SK-N-MC (cell line): Measurements from ENCODE around the gene ACTN1.
A peak's percentile ranks its signal among the peaks of the same experiment; 100 is the strongest.
"Not testable (repeated sequence)": the region's sequence is repeated elsewhere in the genome, so short reads cannot be mapped to it uniquely, and the experiment has no call there.

Experiments
- DNase-seq: peaks from one replicate; pipeline ENCODE4 v3.0.0-alpha.2; 2011; ENCODE audit warnings: low read depth, low spot score
- H3K27ac ChIP-seq: fragments of 200-600 bp; sonication (generic); 2 replicates; pipeline ENCODE4 v1.5.1; 2016; ENCODE audit warnings: mixed run types
- H3K36me3 ChIP-seq: fragments of 200-600 bp; sonication (generic); 2 replicates; pipeline ENCODE4 v1.6.1; 2017; ENCODE audit warnings: antibody characterized with exemption, low read length, mixed read lengths; ENCODE audit not compliant: insufficient read depth
- H3K4me3 ChIP-seq: fragments of 200-600 bp; sonication (generic); 2 replicates; pipeline ENCODE4 v1.5.1; 2016
- H3K9ac ChIP-seq: fragments of 200-600 bp; sonication (generic); 2 replicates; pipeline ENCODE4 v1.8.0; 2017; ENCODE audit warnings: mixed run types, mixed read lengths; ENCODE audit not compliant: insufficient read length
- H3K9me3 ChIP-seq: fragments of 200-600 bp; sonication (generic); 2 replicates; pipeline ENCODE4 v1.6.1; 2017; ENCODE audit warnings: low read depth, mild to moderate bottlenecking, antibody characterized with exemption, low read length, moderate library complexity, mixed read lengths
- EZH2 ChIP-seq: fragments of 200-600 bp; sonication (generic); IDR thresholded peaks from one replicate; pipeline ENCODE4 v1.6.1; 2017; ENCODE audit warnings: antibody characterized with exemption
- FOXP2 ChIP-seq: optimal IDR thresholded peaks from 2 replicates; pipeline ENCODE3; 2011; ENCODE audit warnings: mild to moderate bottlenecking, moderate library complexity; ENCODE audit not compliant: insufficient read depth; ENCODE audit errors: extremely low read length, control extremely low read depth
- POLR2AphosphoS5 ChIP-seq: IDR thresholded peaks from 2 replicates; pipeline ENCODE4 v1.6.1; 2012; ENCODE audit warnings: mild to moderate bottlenecking, low read depth, low read length, borderline replicate concordance

ACTN1 gene

DNA sequence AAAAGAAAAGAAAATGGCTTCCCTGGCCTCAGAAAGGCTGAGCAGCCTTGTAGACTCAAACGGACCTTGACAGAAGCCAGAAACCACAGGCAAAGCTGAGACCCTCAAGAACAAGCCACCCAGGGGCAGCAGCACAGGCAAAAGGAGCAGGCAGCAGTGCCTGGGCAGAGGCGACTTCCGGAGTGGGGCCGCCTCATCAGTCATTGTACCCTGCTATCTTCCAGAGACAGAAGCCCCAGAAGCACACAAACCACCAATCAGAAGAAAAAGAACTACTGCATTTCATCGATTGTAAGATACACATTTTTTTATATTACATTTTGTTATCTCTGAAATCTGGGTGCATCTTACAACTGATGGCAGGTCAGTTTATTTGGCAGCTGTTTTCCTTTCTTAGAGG lies 128.0 kb downstream of the ACTN1 start:
- TF ChIP-seq FOXP2: no peak
- no peak for TF ChIP-seq POLR2AphosphoS5
- TF ChIP-seq EZH2: no peak
- Histone ChIP-seq H3K9ac (no peak overlapping the region), H3K36me3 (no peaks in the 10 kb centered on the region), H3K4me3 (no peak overlapping the region), H3K9me3 (no peaks in the 10 kb centered on the region), H3K27ac (no peak overlapping the region)
- no peak for DNase-seq

DNA sequence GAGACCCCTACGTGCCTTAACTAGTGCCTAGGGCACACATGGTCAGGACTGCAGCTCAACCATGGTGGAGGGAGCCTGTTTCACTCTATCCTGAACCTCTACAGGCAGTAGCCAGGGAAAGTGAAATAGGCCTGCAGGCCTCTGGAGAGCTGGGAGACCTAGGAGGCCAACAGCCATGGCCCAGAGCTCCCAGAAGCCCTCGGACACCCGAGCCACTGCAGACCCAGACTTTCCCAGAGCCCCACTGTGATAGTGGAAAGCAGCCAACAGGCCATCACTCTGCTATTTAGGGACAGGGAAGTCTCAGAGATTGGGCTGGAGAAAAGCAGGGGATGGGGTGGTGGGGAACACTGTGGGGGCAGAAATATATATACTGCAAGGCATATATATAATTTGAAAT lies 129.7 kb downstream of the ACTN1 start:
- DNase-seq: no peak
- H3K36me3 ChIP-seq: no peaks in the 10 kb centered on the region
- H3K4me3 ChIP-seq: no peak overlapping the region
- H3K27ac ChIP-seq: no peak overlapping the region
- no peaks in the 10 kb centered on the region for H3K9me3 ChIP-seq
- H3K9ac ChIP-seq: no peak overlapping the region
- no peak for TF ChIP-seq FOXP2
- no peak for TF ChIP-seq POLR2AphosphoS5
- TF ChIP-seq EZH2: no peak

DNA sequence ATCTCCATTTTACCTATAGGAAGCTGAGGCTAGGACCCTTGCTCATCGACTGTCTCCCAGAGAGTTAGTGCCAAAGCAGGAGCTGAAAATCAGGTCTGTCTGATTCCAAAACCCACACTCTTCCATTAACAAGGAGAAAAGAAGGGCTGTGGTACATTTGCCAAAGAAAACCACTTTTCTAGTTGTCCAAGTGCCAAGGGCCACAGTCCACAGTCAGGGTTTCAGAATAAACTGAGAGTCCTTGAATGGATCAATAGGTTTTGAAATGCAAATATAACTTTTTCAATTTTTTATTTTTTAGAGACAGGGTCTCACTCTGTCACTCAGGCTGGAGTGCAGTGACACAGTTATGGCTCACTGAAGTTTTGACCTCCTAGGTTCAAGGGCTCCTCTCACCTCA lies 130.8 kb downstream of the ACTN1 start:
- H3K9me3 ChIP-seq: no peaks in the 10 kb centered on the region
- H3K27ac ChIP-seq: no peak overlapping the region
- no peak overlapping the region for H3K4me3 ChIP-seq
- DNase-seq: no peak
- H3K36me3 ChIP-seq: no peaks in the 10 kb centered on the region
- TF ChIP-seq EZH2: no peak
- TF ChIP-seq FOXP2: no peak
- no peak for TF ChIP-seq POLR2AphosphoS5
- no peak overlapping the region for H3K9ac ChIP-seq

DNA sequence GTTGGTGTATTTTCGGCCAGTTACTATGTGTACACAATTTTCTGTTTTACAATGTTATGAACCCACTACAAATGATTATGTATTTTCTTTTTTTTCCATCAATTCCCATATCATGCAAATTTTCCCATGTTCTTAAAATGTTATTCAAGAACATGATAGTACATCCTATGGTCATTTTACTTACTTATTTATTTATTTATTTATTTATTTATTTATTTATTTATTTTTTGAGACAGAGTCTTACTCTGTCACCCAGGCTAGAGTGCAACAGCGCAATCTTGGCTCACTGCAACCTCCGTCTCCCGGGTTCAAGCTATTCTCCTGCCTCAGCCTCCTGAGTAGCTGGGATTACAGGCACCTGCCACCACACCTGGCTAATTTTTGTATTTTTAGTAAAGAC lies 131.5 kb downstream of the ACTN1 start:
- H3K4me3 ChIP-seq, H3K27ac ChIP-seq, H3K9me3 ChIP-seq, H3K9ac ChIP-seq, H3K36me3 ChIP-seq, DNase-seq: not testable (repeated sequence)

DNA sequence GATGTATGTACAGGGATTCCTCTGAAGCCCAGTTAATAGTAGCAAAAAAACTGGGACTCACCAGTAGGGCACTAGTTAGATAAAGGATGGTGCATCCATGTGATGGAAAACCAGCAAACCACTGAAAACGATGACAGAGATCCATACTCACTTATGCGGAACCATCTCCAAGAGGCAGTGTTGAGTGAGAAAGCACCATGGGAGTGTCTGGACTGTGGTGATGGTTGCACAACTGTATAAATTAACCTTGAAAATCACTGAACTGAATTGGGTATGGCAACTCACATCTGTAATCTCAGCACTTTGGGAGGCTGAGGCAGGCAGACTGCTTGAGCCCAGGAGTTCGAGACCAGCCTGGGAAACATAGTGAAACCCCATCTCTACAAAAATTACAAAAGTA lies 132.6 kb downstream of the ACTN1 start:
- no peak overlapping the region for H3K27ac ChIP-seq
- H3K9me3 ChIP-seq: no peaks in the 10 kb centered on the region
- no peak for TF ChIP-seq FOXP2
- no peak for TF ChIP-seq POLR2AphosphoS5
- TF ChIP-seq EZH2: no peak
- H3K36me3 ChIP-seq: no peaks in the 10 kb centered on the region
- DNase-seq: no peak
- H3K4me3 ChIP-seq: no peak overlapping the region
- H3K9ac ChIP-seq: no peak overlapping the region

DNA sequence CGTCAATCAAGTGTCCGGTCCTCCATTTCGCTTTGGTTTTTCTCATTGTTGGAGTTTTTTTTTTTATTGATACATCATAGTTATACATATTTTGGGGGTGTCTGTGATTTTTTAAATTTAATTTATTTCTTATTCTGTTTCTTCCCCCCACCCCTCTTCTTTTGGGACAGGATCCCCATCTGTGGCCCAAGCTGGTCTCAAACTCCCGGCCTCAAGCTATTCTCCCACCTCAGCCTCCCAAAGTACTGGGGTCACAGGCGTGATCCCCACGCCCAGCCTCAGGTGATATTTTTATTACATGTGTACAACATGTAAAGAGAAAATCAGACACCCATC lies 134.9 kb downstream of the ACTN1 start:
- no peak for TF ChIP-seq EZH2
- TF ChIP-seq FOXP2: no peak
- DNase-seq: no peak
- no peaks in the 10 kb centered on the region for H3K36me3 ChIP-seq
- no peak overlapping the region for H3K9ac ChIP-seq
- H3K9me3 ChIP-seq: no peaks in the 10 kb centered on the region
- no peak overlapping the region for H3K4me3 ChIP-seq
- no peak overlapping the region for H3K27ac ChIP-seq

DNA sequence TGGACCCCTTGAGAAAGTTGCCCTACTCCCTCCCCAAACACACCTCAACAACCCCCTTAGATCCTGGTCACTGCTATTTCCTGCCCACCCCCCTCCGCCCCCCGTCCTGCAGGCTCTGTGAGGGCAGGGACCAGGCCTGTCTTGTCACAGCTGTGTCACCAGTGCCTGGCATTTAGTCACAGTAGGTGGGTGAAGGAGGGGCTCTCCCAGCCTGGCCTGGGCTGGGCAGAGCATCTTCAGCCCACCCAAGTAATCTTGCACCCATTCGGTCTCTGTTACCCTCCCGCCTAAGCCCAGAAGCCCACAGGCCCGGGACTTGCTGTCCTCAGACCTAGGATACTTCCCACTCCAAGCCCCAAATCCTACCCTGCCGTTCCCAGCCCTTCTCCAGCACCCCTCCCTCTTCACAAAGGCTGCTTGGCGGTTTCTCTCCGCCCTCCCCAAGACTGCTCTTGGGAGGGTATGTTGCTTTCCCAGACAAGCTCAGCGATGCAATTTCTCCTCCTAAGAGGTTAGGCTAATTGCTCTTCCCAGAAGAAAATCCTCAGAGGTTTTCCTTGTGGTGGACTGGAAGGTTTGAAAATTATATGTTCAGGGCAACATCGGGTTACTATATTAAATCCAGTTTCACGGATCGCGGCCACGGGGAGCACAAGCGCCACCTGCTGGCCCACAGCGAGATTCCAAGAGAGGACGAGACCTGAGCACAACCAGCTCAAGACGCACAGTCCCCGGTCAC lies 135.5 kb downstream of the ACTN1 start:
- peak; percentile 39 for DNase-seq
- no peaks in the 10 kb centered on the region for H3K36me3 ChIP-seq
- no peaks in the 10 kb centered on the region for H3K9me3 ChIP-seq
- no peak overlapping the region for H3K9ac ChIP-seq
- H3K4me3 ChIP-seq: peak overlapping the region; percentile 67
- no peak overlapping the region for H3K27ac ChIP-seq
- TF ChIP-seq EZH2: no peak
- no peak for TF ChIP-seq POLR2AphosphoS5
- TF ChIP-seq FOXP2: no peak

DNA sequence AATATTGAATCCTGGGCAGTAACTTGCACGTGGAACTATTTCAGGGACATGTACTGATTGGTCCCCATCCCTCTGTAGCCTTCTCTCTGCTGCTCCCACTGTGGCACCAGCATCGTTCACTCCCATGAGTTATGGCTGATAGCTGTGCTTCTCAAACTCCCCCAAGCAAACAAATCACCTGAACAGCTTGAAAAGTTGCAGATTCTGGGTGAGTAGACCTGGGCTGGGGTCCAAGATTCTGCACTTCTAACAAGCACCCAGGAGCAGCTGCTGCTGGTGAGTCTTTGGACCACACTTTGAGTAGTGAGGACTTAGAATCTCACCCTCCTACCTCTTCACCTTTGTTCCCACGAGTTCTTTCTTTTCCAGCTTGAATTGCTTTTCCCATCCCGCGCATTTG lies 136.8 kb downstream of the ACTN1 start:
- no peak for DNase-seq
- Histone ChIP-seq H3K36me3 (no peaks in the 10 kb centered on the region), H3K4me3 (no peak overlapping the region), H3K9ac (no peak overlapping the region), H3K9me3 (no peaks in the 10 kb centered on the region), H3K27ac (no peak overlapping the region)
- no peak for TF ChIP-seq FOXP2
- TF ChIP-seq EZH2: no peak
- no peak for TF ChIP-seq POLR2AphosphoS5

DNA sequence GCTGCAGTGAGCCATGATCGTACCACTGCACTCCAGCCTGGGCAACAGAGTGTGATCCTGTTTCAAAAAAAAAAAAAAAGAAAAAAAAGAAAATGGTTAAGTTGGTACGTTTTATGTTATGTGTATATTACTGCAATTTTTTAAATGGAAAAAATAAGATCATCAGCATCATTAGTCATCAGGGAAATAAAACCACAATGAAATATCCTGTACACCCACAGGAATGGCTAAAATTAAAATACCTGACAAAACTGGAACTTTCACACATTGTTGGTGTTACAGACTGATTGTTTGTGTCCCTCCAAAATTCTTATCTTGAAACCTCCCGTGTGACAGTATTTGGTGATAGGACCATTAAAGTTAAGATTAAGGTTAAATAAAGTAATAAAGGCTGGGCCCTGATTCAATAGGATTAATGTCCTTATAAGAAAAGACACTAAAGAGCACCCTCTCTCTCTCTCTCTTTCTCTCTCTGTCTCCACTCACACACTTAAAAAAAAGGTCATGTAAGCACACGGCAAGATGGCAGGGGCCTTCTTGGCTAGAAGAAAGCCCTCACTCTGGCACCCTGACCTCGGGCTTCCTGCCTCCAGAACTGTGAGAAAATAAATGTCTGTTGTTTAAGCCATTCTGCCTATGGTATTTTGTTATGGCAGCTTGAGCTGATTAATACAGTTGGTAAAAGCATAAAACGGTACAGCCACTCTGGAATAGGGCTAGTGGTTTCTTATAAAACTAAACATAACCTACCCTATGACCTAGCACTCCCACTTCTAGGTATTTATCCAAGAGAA lies 137.9 kb downstream of the ACTN1 start:
- H3K27ac ChIP-seq: no peak overlapping the region
- no peaks in the 10 kb centered on the region for H3K36me3 ChIP-seq
- no peak overlapping the region for H3K4me3 ChIP-seq
- TF ChIP-seq POLR2AphosphoS5: no peak
- TF ChIP-seq EZH2: no peak
- no peak for TF ChIP-seq FOXP2
- peaks cover 5% of the 10 kb centered on the region; the same call in 1 of the 2 replicates for H3K9me3 ChIP-seq
- DNase-seq: no peak
- H3K9ac ChIP-seq: no peak overlapping the region
